ENCODE results near the gene GRIN2A. TPM values are rescaled to one million over a fixed set of nuclear protein-coding genes. Genes with fewer than 3 reads are reported as not detected.

Gene GRIN2A
- total and polyA plus RNA-seq, 2 of the 8 experiments (the other 6 are each of a cell fraction or from before 2014, with no cell fraction given): 0.18 to 1.8 TPM

DNA sequence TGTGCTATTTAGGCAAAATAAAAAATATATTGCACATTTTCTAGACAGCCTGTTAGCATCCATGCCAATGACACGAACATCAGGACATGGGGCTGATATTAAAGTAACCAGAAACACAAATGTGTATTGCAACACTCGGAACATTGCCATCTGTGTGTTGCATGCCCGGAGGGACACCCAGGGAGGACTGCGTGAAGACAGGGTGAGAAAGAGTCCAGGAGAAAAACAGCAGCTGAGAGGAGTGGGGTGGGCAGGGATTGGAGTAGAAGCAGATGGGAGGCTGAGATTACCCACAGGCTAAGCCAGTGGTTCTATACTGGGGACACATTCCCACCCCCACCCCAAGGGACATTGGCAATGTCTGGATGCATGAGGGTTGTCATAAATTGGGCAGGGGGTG is 114.8 kb downstream of the GRIN2A start:
- FAIRE-seq (no peak), DNase-seq (ENCODE audit: low read depth in 1 of 2, low spot score in 2 of 2) (no peak)
- no peaks in the 10 kb centered on the region for H3K27me3 ChIP-seq (replicated peaks in 1 of 4; ENCODE audit: control insufficient read depth in 3 of 4, extremely low read depth in 1 of 4, insufficient read depth in 3 of 4, low read length in 3 of 4)
- no peaks in the 10 kb centered on the region for H3K79me2 ChIP-seq (ENCODE audit: control insufficient read depth in 1 of 2, insufficient read depth in 2 of 2, low read length in 2 of 2)
- no peak overlapping the region for H3K4ac ChIP-seq (replicated peaks; ENCODE audit: insufficient read length, low read depth, low read length)
- H3K27ac ChIP-seq (ENCODE audit: low read depth, low read length): no peak overlapping the region
- no peak overlapping the region for H3K4me2 ChIP-seq (ENCODE audit: insufficient read depth in 1 of 2, low read depth in 2 of 2, low read length in 2 of 2)
- no peak overlapping the region for H3K18ac ChIP-seq (ENCODE audit: extremely low read depth, low read length)
- no peak overlapping the region for H2BK5ac ChIP-seq (ENCODE audit: low read depth, low read length)
- no peak overlapping the region for H2BK20ac ChIP-seq (ENCODE audit: low read length)
- H4K5ac ChIP-seq (ENCODE audit: insufficient read length, low read depth, low read length): no peak overlapping the region
- H3K79me1 ChIP-seq (ENCODE audit: low read depth, low read length): no peaks in the 10 kb centered on the region
- H3K14ac ChIP-seq (ENCODE audit: insufficient read length): no peak overlapping the region
- TF ChIP-seq E2F6 (IDR thresholded peaks at IDR 0.05) (no peak), JUND (IDR thresholded peaks at IDR 0.05; ENCODE audit: low read length) (no peak), SAP30 (IDR thresholded peaks at IDR 0.05; ENCODE audit: insufficient read depth, insufficient replicate concordance, low read length) (no peak), POLR2A (IDR thresholded peaks at IDR 0.05; ENCODE audit: control extremely low read depth in 1 of 2, low read depth in 2 of 2, low read length in 2 of 2) (no peak), EGR1 (IDR thresholded peaks at IDR 0.05; ENCODE audit: borderline replicate concordance, low read depth, low read length) (no peak), KDM4A (IDR thresholded peaks at IDR 0.05; ENCODE audit: low read depth, low read length, severe bottlenecking) (no peak), SUZ12 (IDR thresholded peaks at IDR 0.05; ENCODE audit: low read length) (no peak)
- TF ChIP-seq, protein P1, sequence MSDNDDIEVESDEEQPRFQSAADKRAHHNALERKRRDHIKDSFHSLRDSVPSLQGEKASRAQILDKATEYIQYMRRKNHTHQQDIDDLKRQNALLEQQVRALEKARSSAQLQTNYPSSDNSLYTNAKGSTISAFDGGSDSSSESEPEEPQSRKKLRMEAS (IDR thresholded peaks at IDR 0.05): no peak
- H3K4me1 ChIP-seq (replicated peaks in 1 of 4; ENCODE audit: control insufficient read depth in 3 of 4, insufficient read depth in 4 of 4, low read length in 3 of 4): no peaks in the 10 kb centered on the region
- no peak overlapping the region for H2BK120ac ChIP-seq (replicated peaks; ENCODE audit: low read depth, low read length)
- H4K91ac ChIP-seq (replicated peaks; ENCODE audit: insufficient read length, low read length): no peak overlapping the region
- H3K36me3 ChIP-seq (ENCODE audit: control insufficient read depth in 2 of 4, insufficient read depth in 4 of 4, low read length in 3 of 4): no peaks in the 10 kb centered on the region
- ChIA-PET CTCF (ENCODE audit: partially characterized antibody) (interaction anchor here (0.7 kb wide), 1 partner anchor 65 kb away, joined by 3 read pairs; no protein-coding TSS in a partner anchor), POLR2A (ENCODE audit: partially characterized antibody) (no interaction called here)
- H4K8ac ChIP-seq (ENCODE audit: extremely low read depth, insufficient read depth, low read length): no peak overlapping the region
- no peak overlapping the region for H2AK5ac ChIP-seq (ENCODE audit: low read depth, low read length)
- H3K56ac ChIP-seq (replicated peaks; ENCODE audit: insufficient read length, low read depth, low read length): no peak overlapping the region
- H3K9ac ChIP-seq (replicated peaks in 1 of 4; ENCODE audit: extremely low read depth in 1 of 4, low read depth in 3 of 4, low read length in 3 of 4): no peak overlapping the region
- WGBS, 2 experiments (ENCODE audit: extremely low coverage in 1 of 2, insufficient coverage in 1 of 2, insufficient read length in 1 of 2, insufficient replicate concordance in 2 of 2, low coverage in 1 of 2, low lambda C conversion rate in 2 of 2, missing lambda C conversion rate in 1 of 2): 89% methylated on average over 4 of the region's 4 CpGs; no CpG with 5 or more reads in 1 of the 2 experiments
- H3K4me3 ChIP-seq (ENCODE audit: extremely low read depth in 1 of 4, insufficient read depth in 2 of 4, low read depth in 3 of 4, low read length in 4 of 4): no peak overlapping the region
- no peaks in the 10 kb centered on the region for H3K23me2 ChIP-seq (ENCODE audit: low read depth, low read length)
- H2BK15ac ChIP-seq (ENCODE audit: low read length): no peak overlapping the region
- H3K23ac ChIP-seq (ENCODE audit: insufficient read length): no peak overlapping the region
- no peak overlapping the region for H2AFZ ChIP-seq (ENCODE audit: low read length)
- no peaks in the 10 kb centered on the region for H4K20me1 ChIP-seq (replicated peaks in 1 of 2; ENCODE audit: control insufficient read depth in 1 of 2, insufficient read depth in 2 of 2, low read length in 2 of 2)
- H3K9me3 ChIP-seq (ENCODE audit: insufficient read depth in 2 of 2, low read depth in 1 of 2, low read length in 1 of 2): no peaks in the 10 kb centered on the region
- H2BK12ac ChIP-seq (ENCODE audit: low read depth, low read length): no peak overlapping the region
